HG03103 (cell line): Measurements from ENCODE around the gene PPP1R14C.

Experiments
- ATAC-seq: cut with Tn5 transposase; IDR thresholded peaks from one replicate; pipeline ENCODE4 v1.9.1; 2021; ENCODE audit warnings: low read depth; ENCODE audit not compliant: unreplicated experiment

The PPP1R14C gene

GRCh38 chr6:150142670-150143515, at the start of gene PPP1R14C:
TSS of gene PPP1R14C (plus strand) at chr6:150143044. CDS start at chr6:150143193, 149 bp downstream.
- ATAC-seq, result no peak

GRCh38 chr6:150093397-150093796, 49.4 kb upstream of the PPP1R14C start:
- no peak for ATAC-seq

- no peak for ATAC-seq
These were observed 44.7 kb upstream of the PPP1R14C start for GRCh38 chr6:150098155-150098554.

- no peak for ATAC-seq
These were observed 43.3 kb upstream of the PPP1R14C start for GRCh38 chr6:150099546-150099945.

- ATAC-seq, result no peak
These were observed 42.9 kb upstream of the PPP1R14C start for GRCh38 chr6:150099953-150100352.

- no peak for ATAC-seq
These were observed 42.1 kb upstream of the PPP1R14C start for GRCh38 chr6:150100745-150101144.

- ATAC-seq, result no peak
These were observed 40.0 kb upstream of the PPP1R14C start for GRCh38 chr6:150102750-150103270.

- no peak for ATAC-seq
These were observed 30.6 kb upstream of the PPP1R14C start for GRCh38 chr6:150112233-150112632.

GRCh38 chr6:150115769-150116168, 27.1 kb upstream of the PPP1R14C start:
- ATAC-seq, result no peak

GRCh38 chr6:150116200-150116800, 26.5 kb upstream of the PPP1R14C start:
- ATAC-seq, result no peak

- ATAC-seq, result no peak
These were observed 24.6 kb upstream of the PPP1R14C start for GRCh38 chr6:150118203-150118602.

GRCh38 chr6:150118627-150119026, 24.2 kb upstream of the PPP1R14C start:
- ATAC-seq, result no peak

GRCh38 chr6:150119173-150119572, 23.7 kb upstream of the PPP1R14C start:
- ATAC-seq, result no peak

GRCh38 chr6:150123645-150124044, 19.2 kb upstream of the PPP1R14C start:
- no peak for ATAC-seq

GRCh38 chr6:150124235-150124634, 18.6 kb upstream of the PPP1R14C start:
- no peak for ATAC-seq

- ATAC-seq, result no peak
These were observed 16.1 kb upstream of the PPP1R14C start for GRCh38 chr6:150126641-150127291.

GRCh38 chr6:150128425-150128824, 14.4 kb upstream of the PPP1R14C start:
- no peak for ATAC-seq

GRCh38 chr6:150129616-150130505, 13.0 kb upstream of the PPP1R14C start:
- ATAC-seq, result no peak

- no peak for ATAC-seq
These were observed 9.2 kb upstream of the PPP1R14C start for GRCh38 chr6:150133686-150134085.

- no peak for ATAC-seq
These were observed 8.4 kb upstream of the PPP1R14C start for GRCh38 chr6:150134280-150134920.
